ENCODE measurements around the gene PCIF1. TPM values are rescaled to one million over a fixed set of nuclear protein-coding genes. Genes with fewer than 3 reads are reported as not detected.

Gene PCIF1
- total RNA-seq, 1 experiment from 2014 or later, result 18.4 TPM

- H3K9ac ChIP-seq (ENCODE audit: low read length), result peak overlapping the region; percentile 99
- peak overlapping the region; percentile 76 for H3K4me3 ChIP-seq (ENCODE audit: low read length)
- ATAC-seq (no peak; the same call in 1 of the 2 replicates), DNase-seq (no peak)
- no peaks in the 10 kb centered on the region for H3F3A ChIP-seq (ENCODE audit: low read length, unreplicated experiment)
- H3K4me2 ChIP-seq (ENCODE audit: low read length), result peak overlapping the region; percentile 89
- no peaks in the 10 kb centered on the region for H3K9me2 ChIP-seq (replicated peaks; ENCODE audit: low read length)
- ChIA-PET CTCF (interaction anchor here (0.6 to 1.7 kb wide), 2 partner anchors 14 to 129 kb away, joined by 3 to 7 read pairs; no protein-coding TSS in a partner anchor), POLR2A (ENCODE audit: unreplicated experiment) (interaction anchor here (0.7 kb wide), 1 partner anchor 552 kb away, joined by 4 read pairs; no protein-coding TSS in a partner anchor)
- no peak for TF ChIP-seq CTCF (conservative IDR thresholded peaks at IDR 0.05; ENCODE audit: low read depth, low read length)
- H3K27me3 ChIP-seq (ENCODE audit: low read length), result no peaks in the 10 kb centered on the region
- peak overlapping the region; percentile 98 for H3K27ac ChIP-seq (ENCODE audit: low read length)
- 0 out of 2 replicates have a peak, but pooled peaks cover 6% of the 10 kb centered on the region for H4K20me1 ChIP-seq (ENCODE audit: low read length)
- H3K36me3 ChIP-seq (ENCODE audit: low read depth, low read length), result peaks cover 28% of the 10 kb centered on the region
- peaks cover 34% of the 10 kb centered on the region for H3K4me1 ChIP-seq (ENCODE audit: insufficient read depth, low read length)
- H3K9me3 ChIP-seq (ENCODE audit: low read length), result no peaks in the 10 kb centered on the region
- intact Hi-C loops (cut with micrococcal nuclease), result loop anchor here (10.0 kb wide), 1 partner anchor 137 kb away; the partner anchor contains the start of gene SNX21
- BruUV-seq (replicated peaks), result no TSS peak
- H3K79me2 ChIP-seq (ENCODE audit: low read length), result peaks cover 36% of the 10 kb centered on the region
- H2AFZ ChIP-seq (ENCODE audit: low read length), result peak overlapping the region; percentile 94
Measured at GRCh38 chr20:45971425-45971674, 36.9 kb downstream of the PCIF1 start.

- no peaks in the 10 kb centered on the region for H3K9me3 ChIP-seq (ENCODE audit: low read length)
- no peaks in the 10 kb centered on the region for H3F3A ChIP-seq (ENCODE audit: low read length, unreplicated experiment)
- TF ChIP-seq CTCF (conservative IDR thresholded peaks at IDR 0.05; ENCODE audit: low read depth, low read length) (no peak), EZH2phosphoT487 (IDR thresholded peaks at IDR 0.05; ENCODE audit: borderline replicate concordance, low read length) (no peak), EZH2 (IDR thresholded peaks at IDR 0.05; ENCODE audit: low read length, unreplicated experiment) (no peak)
- peak within 1 kb of the TSS; percentile 98 for H3K27ac ChIP-seq (ENCODE audit: low read length)
- peak within 1 kb of the TSS; percentile 76 for H3K4me3 ChIP-seq (ENCODE audit: low read length)
- POLR2A ChIA-PET (ENCODE audit: unreplicated experiment), result interaction anchor here (0.7 to 0.8 kb wide), 2 partner anchors 13 to 552 kb away, joined by 4 to 13 read pairs; no protein-coding TSS in a partner anchor
- peaks cover 36% of the 10 kb centered on the region for H3K79me2 ChIP-seq (ENCODE audit: low read length)
- H2AFZ ChIP-seq (ENCODE audit: low read length), result peak within 1 kb of the TSS; percentile 94
- intact Hi-C loops (cut with micrococcal nuclease), result loop anchor here (1.0 to 10.0 kb wide), 2 partner anchors 116 to 137 kb away; partner anchors contain the start of gene SNX21
- H3K27me3 ChIP-seq (ENCODE audit: low read length), result no peaks in the 10 kb centered on the region
- 0 out of 2 replicates have a peak, but pooled peaks cover 6% of the 10 kb centered on the region for H4K20me1 ChIP-seq (ENCODE audit: low read length)
- TSS peak; percentile 92 for BruUV-seq (replicated peaks)
- DNase-seq (peak; percentile 95), ATAC-seq (peak; percentile 65)
- H3K9ac ChIP-seq (ENCODE audit: low read length), result peak within 1 kb of the TSS; percentile 99
- H3K9me2 ChIP-seq (replicated peaks; ENCODE audit: low read length), result no peaks in the 10 kb centered on the region
- peaks cover 34% of the 10 kb centered on the region for H3K4me1 ChIP-seq (ENCODE audit: insufficient read depth, low read length)
- H3K36me3 ChIP-seq (ENCODE audit: low read depth, low read length), result peaks cover 28% of the 10 kb centered on the region
- CTCF ChIA-PET, result interaction anchor here (1.7 kb wide), 1 partner anchor 14 kb away, joined by 7 read pairs; no protein-coding TSS in a partner anchor
- peak within 1 kb of the TSS; percentile 89 for H3K4me2 ChIP-seq (ENCODE audit: low read length)
Measured at GRCh38 chr20:45971675-45972499, 37.4 kb downstream of the PCIF1 start, which contains the start of gene ZNF335. Gene ZNF335, minus strand, starts transcription at chr20:45972203. Its CDS starts 793 bp downstream, at chr20:45971410.

Data from PC-3 (cell line).